ENCODE data around the gene GATD1. TPM values are rescaled to one million over a fixed set of nuclear protein-coding genes. Genes with fewer than 3 reads are reported as not detected.
A peak's percentile ranks its signal among the peaks of the same experiment; 100 is the strongest.

GATD1 gene
- total RNA-seq, 2 experiments from 2014 or later = 109 to 117 TPM

- intact Hi-C loops (cut with micrococcal nuclease; ENCODE audit: unreplicated experiment) = no loop called here
- no peak for DNase-seq (ENCODE audit: low spot score)
- no peak overlapping the region for H3K4me2 ChIP-seq (ENCODE audit: low read length)
- no TSS peak for BruUV-seq (replicated peaks)
- no peaks in the 10 kb centered on the region for H4K20me1 ChIP-seq (ENCODE audit: insufficient read depth, low read length)
- TF ChIP-seq, protein P1, sequence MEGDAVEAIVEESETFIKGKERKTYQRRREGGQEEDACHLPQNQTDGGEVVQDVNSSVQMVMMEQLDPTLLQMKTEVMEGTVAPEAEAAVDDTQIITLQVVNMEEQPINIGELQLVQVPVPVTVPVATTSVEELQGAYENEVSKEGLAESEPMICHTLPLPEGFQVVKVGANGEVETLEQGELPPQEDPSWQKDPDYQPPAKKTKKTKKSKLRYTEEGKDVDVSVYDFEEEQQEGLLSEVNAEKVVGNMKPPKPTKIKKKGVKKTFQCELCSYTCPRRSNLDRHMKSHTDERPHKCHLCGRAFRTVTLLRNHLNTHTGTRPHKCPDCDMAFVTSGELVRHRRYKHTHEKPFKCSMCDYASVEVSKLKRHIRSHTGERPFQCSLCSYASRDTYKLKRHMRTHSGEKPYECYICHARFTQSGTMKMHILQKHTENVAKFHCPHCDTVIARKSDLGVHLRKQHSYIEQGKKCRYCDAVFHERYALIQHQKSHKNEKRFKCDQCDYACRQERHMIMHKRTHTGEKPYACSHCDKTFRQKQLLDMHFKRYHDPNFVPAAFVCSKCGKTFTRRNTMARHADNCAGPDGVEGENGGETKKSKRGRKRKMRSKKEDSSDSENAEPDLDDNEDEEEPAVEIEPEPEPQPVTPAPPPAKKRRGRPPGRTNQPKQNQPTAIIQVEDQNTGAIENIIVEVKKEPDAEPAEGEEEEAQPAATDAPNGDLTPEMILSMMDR (conservative IDR thresholded peaks at IDR 0.05; ENCODE audit: low read length) = no peak
- no peak for TF ChIP-seq EZH2phosphoT487 (IDR thresholded peaks at IDR 0.05; ENCODE audit: borderline replicate concordance, low read depth, low read length)
- ChIA-PET POLR2A (no interaction called here), CTCF (ENCODE audit: unreplicated experiment) (no interaction called here)
- H3K4me3 ChIP-seq (ENCODE audit: low read depth, low read length, poor library complexity, severe bottlenecking) = no peak overlapping the region
- H3K9me3 ChIP-seq (ENCODE audit: low read length) = no peaks in the 10 kb centered on the region
- H3K36me3 ChIP-seq (ENCODE audit: insufficient read depth, low read length) = peaks cover 80% of the 10 kb centered on the region
- H3K27ac ChIP-seq (ENCODE audit: low read depth, low read length, poor library complexity, severe bottlenecking) = no peak overlapping the region
- H3K4me1 ChIP-seq (ENCODE audit: insufficient read depth, low read length, poor library complexity, severe bottlenecking) = peaks cover 11% of the 10 kb centered on the region
- H3K9me2 ChIP-seq (ENCODE audit: insufficient read depth, low read length) = no peaks in the 10 kb centered on the region
- peaks cover 22% of the 10 kb centered on the region for H3K79me2 ChIP-seq (ENCODE audit: insufficient read depth, low read depth, low read length)
- no peak overlapping the region for H2AFZ ChIP-seq (ENCODE audit: low read length)
Measured at GRCh38 chr11:770642-771616, 6.4 kb downstream of the GATD1 start.

GRCh38 chr11:769887-770641 lies 7.2 kb downstream of the GATD1 start:
- CTCF ChIA-PET (ENCODE audit: unreplicated experiment) = no interaction called here
- intact Hi-C loops (cut with micrococcal nuclease; ENCODE audit: unreplicated experiment) = no loop called here
- TSS peak; percentile 55 for BruUV-seq (replicated peaks)

More at GRCh38 chr11:769887-770641, 7.2 kb downstream of the GATD1 start:
- H3K27ac ChIP-seq (ENCODE audit: low read depth, low read length, poor library complexity, severe bottlenecking) = no peak overlapping the region
- H2AFZ ChIP-seq (ENCODE audit: low read length) = no peak overlapping the region
- no peak for TF ChIP-seq EZH2phosphoT487 (IDR thresholded peaks at IDR 0.05; ENCODE audit: borderline replicate concordance, low read depth, low read length)
- TF ChIP-seq, protein P1 (conservative IDR thresholded peaks at IDR 0.05; ENCODE audit: low read length) = no peak
- POLR2A ChIA-PET = no interaction called here
- no peaks in the 10 kb centered on the region for H4K20me1 ChIP-seq (ENCODE audit: insufficient read depth, low read length)
- H3K4me3 ChIP-seq (ENCODE audit: low read depth, low read length, poor library complexity, severe bottlenecking) = no peak overlapping the region
- no peaks in the 10 kb centered on the region for H3K9me2 ChIP-seq (ENCODE audit: insufficient read depth, low read length)
- no peaks in the 10 kb centered on the region for H3K9me3 ChIP-seq (ENCODE audit: low read length)
- H3K4me1 ChIP-seq (ENCODE audit: insufficient read depth, low read length, poor library complexity, severe bottlenecking) = peaks cover 3% of the 10 kb centered on the region
- DNase-seq (ENCODE audit: low spot score) = no peak
- peaks cover 14% of the 10 kb centered on the region for H3K79me2 ChIP-seq (ENCODE audit: insufficient read depth, low read depth, low read length)
- no peak overlapping the region for H3K4me2 ChIP-seq (ENCODE audit: low read length)
- H3K36me3 ChIP-seq (ENCODE audit: insufficient read depth, low read length) = peaks cover 88% of the 10 kb centered on the region
